B cell (primary cell): Measurements from ENCODE around the gene WDR90.

Experiments
- CTCF ChIP-seq: fragments of 200-600 bp; IDR thresholded peaks from one replicate; pipeline ENCODE4 v1.8.0; 2022; ENCODE audit warnings: antibody characterized with exemption, mild to moderate bottlenecking
- EZH2 ChIP-seq: IDR thresholded peaks from 2 replicates; pipeline ENCODE4 v1.6.1; 2012; ENCODE audit warnings: borderline replicate concordance, low read depth, mild to moderate bottlenecking, moderate library complexity, low read length; ENCODE audit not compliant: insufficient read depth, poor library complexity, severe bottlenecking

- no peak for TF ChIP-seq EZH2
- no peak for TF ChIP-seq CTCF
These were observed 38.3 kb downstream of the WDR90 start for GRCh38 chr16:687499-687898.
